HepG2 (cell line): ENCODE results near the gene EHBP1. TPM values are rescaled to one million over a fixed set of nuclear protein-coding genes. Genes with fewer than 3 reads are reported as not detected.

Source experiments
- HOXA5 ChIP-seq: sonication (generic); formaldehyde crosslinking; IDR thresholded peaks from 2 replicates; pipeline ENCODE4 v1.4.0; 2020; ENCODE audit warnings: missing genetic modification reagents
- MIER2 ChIP-seq: IDR thresholded peaks from 2 replicates; pipeline ENCODE4 v1.6.1; 2016; ENCODE audit warnings: missing biosample characterization, missing genetic modification reagents
- NR0B2 ChIP-seq: sonication (generic); formaldehyde crosslinking; IDR thresholded peaks from 2 replicates; pipeline ENCODE4 v1.4.0; 2020; ENCODE audit warnings: mild to moderate bottlenecking, missing genetic modification reagents
- POGZ ChIP-seq: sonication (generic); formaldehyde crosslinking; IDR thresholded peaks from 2 replicates; pipeline ENCODE4 v1.4.0; 2020; ENCODE audit warnings: mild to moderate bottlenecking, missing genetic modification reagents
- SOX13 ChIP-seq, 3 experiments: fragments of 450-650 bp in 1 of 3; sonication (generic) in 1 of 3; formaldehyde crosslinking in 1 of 3; IDR thresholded peaks in 2 of 3; conservative IDR thresholded peaks in 1 of 3; 2 replicates each; pipeline versions ENCODE4 v1.5.0 to v1.6.1; 2016 to 2020; ENCODE audit warnings: antibody characterized with exemption in 1 of 3, mild to moderate bottlenecking in 1 of 3, missing compliant biosample characterization in 1 of 3, missing genetic modification reagents in 1 of 3, moderate library complexity in 1 of 3
- XBP1 ChIP-seq: sonication (generic); formaldehyde crosslinking; IDR thresholded peaks from 2 replicates; pipeline ENCODE4 v1.5.0; 2020; ENCODE audit warnings: missing genetic modification reagents
- ZNF430 ChIP-seq: sonication (generic); formaldehyde crosslinking; IDR thresholded peaks from 2 replicates; pipeline ENCODE4 v1.9.0; 2021; ENCODE audit warnings: mild to moderate bottlenecking, missing genetic modification reagents
- ZNF672 ChIP-seq: sonication (generic); formaldehyde crosslinking; IDR thresholded peaks from 2 replicates; pipeline ENCODE4 v1.8.1; 2022; ENCODE audit warnings: missing genetic modification reagents
- ZNF773 ChIP-seq: sonication (generic); formaldehyde crosslinking; IDR thresholded peaks from 2 replicates; pipeline ENCODE4 v1.4.0; 2020; ENCODE audit warnings: missing genetic modification reagents, borderline replicate concordance
- polyA plus RNA-seq, 8 experiments: library from polyadenylated mRNA; depleted of rRNA in 3 of 8; stranded (reverse) in 7 of 8; unstranded in 1 of 8; fragments of >200 nt; fragmentation: Illumina TruSeq in 4 of 8; extraction: Trizol in 4 of 8; gene quantifications; 2 replicates each; pipeline versions ENCODE4 v1.2.1 to v1.2.3, GENCODE V29; 2011 to 2016; ENCODE audit warnings: low read depth in 4 of 8, missing spikeins in 1 of 8, mixed read lengths in 1 of 8; ENCODE audit not compliant: insufficient read depth in 1 of 8
- total RNA-seq, 5 experiments: library from RNA; depleted of rRNA; stranded (reverse); fragments of >200 nt; fragmentation: Illumina TruSeq; extraction: Trizol; gene quantifications; 2 replicates each; pipeline ENCODE4 v1.2.3, GENCODE V29; 2016; ENCODE audit warnings: low read depth in 1 of 5
- TF ChIP-seq, protein P1 (sequence below): sonication (generic); formaldehyde crosslinking; IDR thresholded peaks from 2 replicates; pipeline ENCODE4 v1.4.0; 2020; ENCODE audit warnings: missing genetic modification reagents, borderline replicate concordance
- TF ChIP-seq, protein P2 (sequence below): sonication (generic); formaldehyde crosslinking; IDR thresholded peaks from 2 replicates; pipeline ENCODE4 v1.4.0; 2020; ENCODE audit warnings: missing genetic modification reagents, borderline replicate concordance

The EHBP1 gene
- total and polyA plus RNA-seq, 2 of the 13 experiments (the other 11 are each of a cell fraction or from before 2014, with no cell fraction given), result 93.5 to 146 TPM

GRCh38 chr2:62868947-62869346 lies 163.4 kb downstream of the EHBP1 start (continued):
- no peak for TF ChIP-seq SOX13 (IDR thresholded peaks at IDR 0.05)
- no peak for TF ChIP-seq SOX13 (CRISPR knock-in tag; conservative IDR thresholded peaks at IDR 0.05 in 1 of 2, IDR thresholded peaks at IDR 0.05 in 1 of 2)
- TF ChIP-seq NR0B2 (CRISPR knock-in tag), result no peak
- no peak for TF ChIP-seq ZNF430 (CRISPR knock-in tag)
- no peak for TF ChIP-seq MIER2
- no peak for TF ChIP-seq HOXA5 (CRISPR knock-in tag)
- no peak for TF ChIP-seq POGZ (CRISPR knock-in tag)
- TF ChIP-seq, protein P1, sequence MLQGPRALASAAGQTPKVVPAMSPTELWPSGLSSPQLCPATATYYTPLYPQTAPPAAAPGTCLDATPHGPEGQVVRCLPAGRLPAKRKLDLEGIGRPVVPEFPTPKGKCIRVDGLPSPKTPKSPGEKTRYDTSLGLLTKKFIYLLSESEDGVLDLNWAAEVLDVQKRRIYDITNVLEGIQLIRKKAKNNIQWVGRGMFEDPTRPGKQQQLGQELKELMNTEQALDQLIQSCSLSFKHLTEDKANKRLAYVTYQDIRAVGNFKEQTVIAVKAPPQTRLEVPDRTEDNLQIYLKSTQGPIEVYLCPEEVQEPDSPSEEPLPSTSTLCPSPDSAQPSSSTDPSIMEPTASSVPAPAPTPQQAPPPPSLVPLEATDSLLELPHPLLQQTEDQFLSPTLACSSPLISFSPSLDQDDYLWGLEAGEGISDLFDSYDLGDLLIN, result no peak
- no peak for TF ChIP-seq XBP1
- TF ChIP-seq, protein P2, sequence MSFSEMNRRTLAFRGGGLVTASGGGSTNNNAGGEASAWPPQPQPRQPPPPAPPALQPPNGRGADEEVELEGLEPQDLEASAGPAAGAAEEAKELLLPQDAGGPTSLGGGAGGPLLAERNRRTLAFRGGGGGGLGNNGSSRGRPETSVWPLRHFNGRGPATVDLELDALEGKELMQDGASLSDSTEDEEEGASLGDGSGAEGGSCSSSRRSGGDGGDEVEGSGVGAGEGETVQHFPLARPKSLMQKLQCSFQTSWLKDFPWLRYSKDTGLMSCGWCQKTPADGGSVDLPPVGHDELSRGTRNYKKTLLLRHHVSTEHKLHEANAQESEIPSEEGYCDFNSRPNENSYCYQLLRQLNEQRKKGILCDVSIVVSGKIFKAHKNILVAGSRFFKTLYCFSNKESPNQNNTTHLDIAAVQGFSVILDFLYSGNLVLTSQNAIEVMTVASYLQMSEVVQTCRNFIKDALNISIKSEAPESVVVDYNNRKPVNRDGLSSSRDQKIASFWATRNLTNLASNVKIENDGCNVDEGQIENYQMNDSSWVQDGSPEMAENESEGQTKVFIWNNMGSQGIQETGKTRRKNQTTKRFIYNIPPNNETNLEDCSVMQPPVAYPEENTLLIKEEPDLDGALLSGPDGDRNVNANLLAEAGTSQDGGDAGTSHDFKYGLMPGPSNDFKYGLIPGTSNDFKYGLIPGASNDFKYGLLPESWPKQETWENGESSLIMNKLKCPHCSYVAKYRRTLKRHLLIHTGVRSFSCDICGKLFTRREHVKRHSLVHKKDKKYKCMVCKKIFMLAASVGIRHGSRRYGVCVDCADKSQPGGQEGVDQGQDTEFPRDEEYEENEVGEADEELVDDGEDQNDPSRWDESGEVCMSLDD (CRISPR knock-in tag), result no peak
- TF ChIP-seq ZNF773 (CRISPR knock-in tag), result no peak
- no peak for TF ChIP-seq ZNF672
- TF ChIP-seq, all 625 proteins: peak for 0
